ENCODE measurements around the gene RALGPS2. TPM values are rescaled to one million over a fixed set of nuclear protein-coding genes. Genes with fewer than 3 reads are reported as not detected.
"Not testable (repeated sequence)": the region's sequence is repeated elsewhere in the genome, so short reads cannot be mapped to it uniquely, and the experiment has no call there.

Gene RALGPS2
- total RNA-seq, 4 donors from 2014 or later = 4.3 to 30.8 (median 16.8) TPM

DNA sequence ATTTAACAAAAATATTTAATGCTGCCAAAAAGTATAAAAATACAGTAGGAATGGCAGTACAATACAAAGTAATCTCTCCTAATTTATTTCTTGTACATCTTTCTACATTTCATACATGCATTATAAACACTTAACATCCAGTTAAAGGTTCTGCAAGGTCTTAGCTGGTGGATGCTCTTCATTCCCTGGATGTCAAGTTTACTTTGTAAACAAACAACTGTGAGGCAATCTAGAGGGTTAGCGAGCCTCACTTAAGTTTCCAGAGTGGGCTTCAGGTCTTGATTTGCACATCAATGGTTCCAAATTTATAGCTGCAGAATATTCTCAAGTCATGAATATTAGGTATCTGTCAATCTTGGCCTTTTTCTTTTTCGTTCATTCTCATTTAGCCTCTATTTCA is 21.3 kb downstream of the RALGPS2 start:
- Histone ChIP-seq H3K36me3 (peaks cover 0 to 9% (median 0%) of the 10 kb centered on the region in 3 donors), H3K4me1 (no peaks in the 10 kb centered on the region), H3K9me3 (peaks cover 0 to 3% (median 0%) of the 10 kb centered on the region in 4 donors), H3K27ac (no peak overlapping the region), H3K27me3 (no peaks in the 10 kb centered on the region), H3K4me3 (no peak overlapping the region)
- WGBS, 2 donors = 96% methylated on average over 2 of the region's 2 CpGs
- TF ChIP-seq EP300 (IDR thresholded peaks at IDR 0.05) (no peak), POLR2A (IDR thresholded peaks at IDR 0.05) (no peak), CTCF (IDR thresholded peaks at IDR 0.05) (no peak)
- DNase-seq (ENCODE audit: low spot score in 2 of 2) = no peak

DNA sequence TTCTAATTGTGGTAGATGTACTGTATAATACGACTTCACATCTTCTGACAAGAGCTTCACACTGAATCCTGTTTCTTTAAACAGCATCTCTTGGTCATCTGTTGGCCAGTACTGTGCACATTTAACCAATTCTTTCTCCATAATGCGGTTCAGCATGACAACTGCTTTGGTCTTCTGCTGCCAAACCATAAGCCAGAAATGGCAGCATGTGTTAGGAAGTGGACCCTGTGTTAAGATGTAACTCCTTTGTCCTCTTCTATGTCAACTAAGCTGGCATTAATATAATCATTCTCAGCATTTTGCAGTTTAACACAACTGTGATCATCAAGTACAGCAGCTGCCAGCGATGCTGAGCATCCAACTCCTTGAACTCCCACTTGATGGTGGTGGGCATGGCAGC is 22.3 kb downstream of the RALGPS2 start:
- 96 to 97% methylated on average over 3 of the region's 3 CpGs for WGBS, 2 donors
- DNase-seq (ENCODE audit: low spot score in 2 of 2); H3K9me3 ChIP-seq; H3K27ac ChIP-seq; H3K4me3 ChIP-seq; H3K4me1 ChIP-seq; H3K27me3 ChIP-seq; H3K36me3 ChIP-seq: not testable (repeated sequence)

GRCh38 chr1:178749581-178750166 is 24.6 kb downstream of the RALGPS2 start:
- H3K9me3 ChIP-seq = no peaks in the 10 kb centered on the region
- no peak for DNase-seq (ENCODE audit: low spot score in 2 of 2)
- no peak overlapping the region for H3K4me3 ChIP-seq
- 93 to 95% methylated on average over 5 of the region's 5 CpGs for WGBS, 2 donors
- TF ChIP-seq POLR2A (IDR thresholded peaks at IDR 0.05) = no peak
- no peak for TF ChIP-seq EP300 (IDR thresholded peaks at IDR 0.05)
- TF ChIP-seq CTCF (IDR thresholded peaks at IDR 0.05) = no peak
- H3K27ac ChIP-seq = no peak overlapping the region
- H3K4me1 ChIP-seq = peaks cover 0 to 8% (median 0%) of the 10 kb centered on the region in 4 donors
- H3K27me3 ChIP-seq = no peaks in the 10 kb centered on the region
- H3K36me3 ChIP-seq = no peaks in the 10 kb centered on the region

GRCh38 chr1:178751046-178751445 is 26.0 kb downstream of the RALGPS2 start:
- no peaks in the 10 kb centered on the region for H3K9me3 ChIP-seq
- no peak overlapping the region for H3K4me3 ChIP-seq
- H3K4me1 ChIP-seq = peaks cover 0 to 8% (median 0%) of the 10 kb centered on the region in 4 donors
- TF ChIP-seq EP300 (IDR thresholded peaks at IDR 0.05) (no peak), CTCF (IDR thresholded peaks at IDR 0.05) (no peak), POLR2A (IDR thresholded peaks at IDR 0.05) (no peak)
- DNase-seq (ENCODE audit: low spot score in 2 of 2) = no peak
- no peak overlapping the region for H3K27ac ChIP-seq
- WGBS, 2 donors = 69 to 78% methylated on average over 4 of the region's 4 CpGs
- H3K27me3 ChIP-seq = no peaks in the 10 kb centered on the region
- no peaks in the 10 kb centered on the region for H3K36me3 ChIP-seq

DNA sequence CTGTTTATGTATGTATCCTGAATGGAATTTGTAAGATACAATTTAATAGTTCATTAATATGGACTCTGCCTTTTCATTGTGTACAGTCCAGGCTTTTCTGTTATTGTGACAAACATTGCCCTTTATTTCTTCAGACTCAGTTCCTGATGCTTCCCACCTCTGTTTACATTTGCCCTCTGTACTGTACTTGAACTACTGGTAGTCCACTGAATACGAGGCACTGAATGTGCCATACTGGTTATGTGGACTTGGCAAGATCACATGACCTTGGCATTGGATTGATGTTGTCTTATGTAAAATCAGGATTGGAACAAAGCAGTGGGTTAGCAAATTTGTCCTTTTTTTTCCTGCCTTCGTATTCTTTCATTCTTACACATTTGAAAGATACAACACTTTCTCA is 27.8 kb downstream of the RALGPS2 start:
- DNase-seq (ENCODE audit: low spot score in 2 of 2) = no peak
- Histone ChIP-seq H3K27ac (no peak overlapping the region), H3K27me3 (no peaks in the 10 kb centered on the region), H3K36me3 (no peaks in the 10 kb centered on the region), H3K4me1 (peaks cover 0 to 8% (median 0%) of the 10 kb centered on the region in 4 donors), H3K4me3 (no peak overlapping the region), H3K9me3 (no peaks in the 10 kb centered on the region)
- 35 to 51% methylated on average over 2 of the region's 2 CpGs for WGBS, 2 donors
- no peak for TF ChIP-seq CTCF (IDR thresholded peaks at IDR 0.05)
- TF ChIP-seq POLR2A (IDR thresholded peaks at IDR 0.05) = no peak
- no peak for TF ChIP-seq EP300 (IDR thresholded peaks at IDR 0.05)

DNA sequence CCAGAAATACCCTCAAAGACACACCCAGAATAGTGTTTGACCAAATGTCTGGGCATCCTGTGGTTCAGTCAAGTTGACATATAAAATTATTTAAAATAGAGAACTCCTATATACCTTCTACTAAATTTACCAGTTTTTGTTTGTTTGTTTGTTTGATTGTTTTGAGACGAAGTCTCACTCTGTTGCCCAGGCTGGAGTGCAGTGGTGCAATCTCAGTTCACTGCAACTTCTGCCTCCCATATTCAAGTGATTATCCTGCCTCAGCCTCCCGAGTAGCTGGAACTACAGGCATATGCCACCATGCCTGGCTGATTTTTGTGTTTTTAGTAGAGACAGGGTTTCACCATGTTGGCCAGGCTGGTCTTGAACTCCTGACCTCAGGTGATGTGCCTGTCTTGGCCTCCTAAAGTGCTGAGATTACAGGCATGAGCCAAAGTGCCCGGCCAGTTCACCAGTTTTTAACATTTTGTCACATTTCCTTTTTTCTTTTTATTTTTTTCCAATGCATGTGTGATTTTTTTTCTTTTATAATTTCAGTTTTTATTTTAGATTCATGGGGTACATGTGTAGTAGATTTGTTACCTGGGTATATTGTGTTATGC is 29.7 kb downstream of the RALGPS2 start:
- not testable (repeated sequence) for H3K27ac ChIP-seq; H3K4me3 ChIP-seq; H3K27me3 ChIP-seq; DNase-seq (ENCODE audit: low spot score in 2 of 2); H3K9me3 ChIP-seq; H3K4me1 ChIP-seq; H3K36me3 ChIP-seq
- WGBS, 2 donors = 92 to 98% methylated on average over 3 of the region's 3 CpGs

Data from tibial nerve (tissue), 4 donors.